Liver (tissue), 9 donors: ENCODE results near the gene MCTP1. TPM values are rescaled to one million over a fixed set of nuclear protein-coding genes. Genes with fewer than 3 reads are reported as not detected.

ENCODE experiments used
- DNase-seq: peaks from one replicate; pipeline ENCODE4 v3.0.0-alpha.2; 2017; ENCODE audit warnings: low spot score
- H3K27ac ChIP-seq, 2 donors: one replicate each; pipeline ENCODE4 v1.7.0; 2013; ENCODE audit warnings: inconsistent platforms in 2 of 2, low read length in 2 of 2, control low read depth in 1 of 2, low read depth in 1 of 2, mild to moderate bottlenecking in 1 of 2
- H3K27me3 ChIP-seq, 4 donors: one replicate each; pipeline versions ENCODE4 v1.6.1 to v1.7.0; 2013; ENCODE audit warnings: low read length in 3 of 4, inconsistent platforms in 1 of 4, mild to moderate bottlenecking in 1 of 4, moderate library complexity in 1 of 4; ENCODE audit not compliant: control insufficient read depth in 4 of 4, insufficient read depth in 4 of 4
- H3K36me3 ChIP-seq, 4 donors: one replicate each; pipeline versions ENCODE4 v1.6.1 to v1.7.0; 2013; ENCODE audit warnings: low read length in 3 of 4, mild to moderate bottlenecking in 3 of 4, low read depth in 1 of 4, moderate library complexity in 1 of 4; ENCODE audit not compliant: control insufficient read depth in 4 of 4, insufficient read depth in 3 of 4
- H3K4me1 ChIP-seq, 4 donors: one replicate each; pipeline versions ENCODE4 v1.6.1 to v1.7.0; 2013; ENCODE audit warnings: low read length in 3 of 4, mild to moderate bottlenecking in 3 of 4, moderate library complexity in 1 of 4; ENCODE audit not compliant: control insufficient read depth in 4 of 4, insufficient read depth in 4 of 4
- H3K4me3 ChIP-seq, 3 donors: one replicate each; pipeline versions ENCODE4 v1.6.1 to v1.7.0; 2013; ENCODE audit warnings: low read length in 3 of 3, control low read depth in 1 of 3, low read depth in 1 of 3, mild to moderate bottlenecking in 1 of 3
- H3K9ac ChIP-seq, 2 donors: one replicate each; pipeline ENCODE4 v1.7.0; 2013; ENCODE audit warnings: low read length in 2 of 2, mild to moderate bottlenecking in 2 of 2, moderate library complexity in 2 of 2, control low read depth in 1 of 2, low read depth in 1 of 2
- H3K9me3 ChIP-seq, 4 donors: one replicate each; pipeline versions ENCODE4 v1.6.1 to v1.7.0; 2013; ENCODE audit warnings: low read length in 3 of 4; ENCODE audit not compliant: control insufficient read depth in 4 of 4
- ATF3 ChIP-seq: IDR thresholded peaks from 2 replicates; pipeline ENCODE4 v1.6.1; 2016; ENCODE audit warnings: antibody characterized with exemption
- CTCF ChIP-seq: fragments of 150-350 bp; IDR thresholded peaks from 2 replicates; pipeline ENCODE4 v1.5.1; 2017; ENCODE audit warnings: improper control_type of control experiment, low read depth, low read length; ENCODE audit not compliant: missing input control
- EGR1 ChIP-seq, 2 donors: IDR thresholded peaks; 2 replicates each; pipeline ENCODE4 v1.6.1; 2016 to 2018; ENCODE audit warnings: antibody characterized with exemption in 2 of 2, low read depth in 2 of 2
- FOXA1 ChIP-seq: IDR thresholded peaks from 2 replicates; pipeline ENCODE4 v1.6.1; 2016; ENCODE audit warnings: antibody characterized with exemption
- FOXA2 ChIP-seq: IDR thresholded peaks from 2 replicates; pipeline ENCODE4 v1.6.1; 2016; ENCODE audit warnings: antibody characterized with exemption
- GABPA ChIP-seq, 2 donors: IDR thresholded peaks in 1 of 2; conservative IDR thresholded peaks in 1 of 2; 2 replicates each; pipeline ENCODE4 v1.6.1; 2016; ENCODE audit warnings: antibody characterized with exemption in 2 of 2, mild to moderate bottlenecking in 1 of 2, moderate library complexity in 1 of 2
- HNF4A ChIP-seq, 2 donors: conservative IDR thresholded peaks; 2 replicates each; pipeline ENCODE4 v1.6.1; 2016; ENCODE audit warnings: antibody characterized with exemption in 2 of 2, mild to moderate bottlenecking in 2 of 2
- HNF4G ChIP-seq: IDR thresholded peaks from 2 replicates; pipeline ENCODE4 v1.6.1; 2016; ENCODE audit warnings: antibody characterized with exemption
- JUND ChIP-seq, 2 donors: IDR thresholded peaks; 2 replicates each; pipeline ENCODE4 v1.6.1; 2016; ENCODE audit warnings: antibody characterized with exemption in 2 of 2
- MAX ChIP-seq: IDR thresholded peaks from 2 replicates; pipeline ENCODE4 v1.6.1; 2016; ENCODE audit warnings: antibody characterized with exemption
- NR2F2 ChIP-seq: IDR thresholded peaks from 2 replicates; pipeline ENCODE4 v1.6.1; 2016; ENCODE audit warnings: antibody characterized with exemption
- RAD21 ChIP-seq, 2 donors: IDR thresholded peaks; 2 replicates each; pipeline ENCODE4 v1.6.1; 2016; ENCODE audit warnings: antibody characterized with exemption in 2 of 2, mild to moderate bottlenecking in 2 of 2
- REST ChIP-seq: IDR thresholded peaks from 2 replicates; pipeline ENCODE4 v1.6.1; 2016; ENCODE audit warnings: antibody characterized with exemption, mild to moderate bottlenecking
- RXRA ChIP-seq, 2 donors: IDR thresholded peaks; 2 replicates each; pipeline ENCODE4 v1.6.1; 2017 to 2018; ENCODE audit warnings: antibody characterized with exemption in 2 of 2, mild to moderate bottlenecking in 1 of 2
- SP1 ChIP-seq: IDR thresholded peaks from 2 replicates; pipeline ENCODE4 v1.6.1; 2018; ENCODE audit warnings: antibody characterized with exemption, mild to moderate bottlenecking
- TAF1 ChIP-seq: conservative IDR thresholded peaks from 2 replicates; pipeline ENCODE4 v1.6.1; 2016; ENCODE audit warnings: antibody characterized with exemption, mild to moderate bottlenecking
- YY1 ChIP-seq: IDR thresholded peaks from 2 replicates; pipeline ENCODE4 v1.6.1; 2016; ENCODE audit warnings: antibody characterized with exemption, mild to moderate bottlenecking
- ZBTB33 ChIP-seq: IDR thresholded peaks from 2 replicates; pipeline ENCODE4 v1.6.1; 2016; ENCODE audit warnings: antibody characterized with exemption
- WGBS: extraction: QIAGEN DNeasy Blood & Tissue Kit; methylation state at CpG from one replicate; pipeline ENCODE4 v1.1.7; 2013; 5-methylcytosine and 5-hydroxymethylcytosine counted together
- polyA plus RNA-seq, 2 donors: library from polyadenylated mRNA; stranded (reverse) in 1 of 2; unstranded in 1 of 2; fragments of 200-250 nt in 1 of 2; fragments of >200 nt in 1 of 2; fragmentation: Nextera tagmentation in 1 of 2; extraction: Ambion mirVana in 1 of 2; gene quantifications; one replicate each; pipeline versions ENCODE4 v1.2.1 to v1.2.3, GENCODE V29; 2013 to 2015
- total RNA-seq, 2 donors: library from RNA; depleted of rRNA; stranded (reverse); fragments of >200 nt; gene quantifications; one replicate each; pipeline ENCODE4 v1.2.3, GENCODE V29; 2014
- donor health status: healthy.
- donor health status: healthy.
- donor health status: healthy.
- donor health status: healthy.
- donor health status: healthy.

MCTP1 gene
- total and polyA plus RNA-seq, 4 donors = 0.67 to 7.6 (median 4.3) TPM

GRCh38 chr5:94908889-94909480, 375.9 kb downstream of the MCTP1 start:
- no peak for DNase-seq
- 14% methylated on average over 2 of the region's 2 CpGs for WGBS

More at GRCh38 chr5:94908889-94909480, 375.9 kb downstream of the MCTP1 start:
- Histone ChIP-seq H3K36me3 (no peaks in the 10 kb centered on the region), H3K27me3 (no peaks in the 10 kb centered on the region), H3K9me3 (no peaks in the 10 kb centered on the region), H3K4me3 (no peak overlapping the region), H3K27ac (no peak overlapping the region), H3K9ac (no peak overlapping the region), H3K4me1 (no peaks in the 10 kb centered on the region)
- TF ChIP-seq ZBTB33 (no peak), FOXA1 (no peak), YY1 (no peak), EGR1 (IDR thresholded peaks at IDR 0.05; ENCODE audit: low read depth in 2 of 2) (no peak), SP1 (no peak), REST (no peak), FOXA2 (no peak), ATF3 (no peak), CTCF (peak; percentile 48), HNF4A (conservative IDR thresholded peaks at IDR 0.05) (no peak), JUND (IDR thresholded peaks at IDR 0.05) (no peak), HNF4G (no peak), MAX (no peak), RXRA (IDR thresholded peaks at IDR 0.05) (no peak), NR2F2 (no peak), GABPA (IDR thresholded peaks at IDR 0.05 in 1 of 2, conservative IDR thresholded peaks at IDR 0.05 in 1 of 2) (no peak), TAF1 (no peak), RAD21 (IDR thresholded peaks at IDR 0.05) (peak; percentile 59 to 66)
